ENCODE data around the gene DMXL2.
A peak's percentile ranks its signal among the peaks of the same experiment; 100 is the strongest.
"Not testable (repeated sequence)": the region's sequence is repeated elsewhere in the genome, so short reads cannot be mapped to it uniquely, and the experiment has no call there.

DMXL2 gene

GRCh38 chr15:51622604-51623370 is at the start of gene DMXL2:
TSS of gene DMXL2 (minus strand) at chr15:51622771. CDS start at chr15:51622545, 226 bp downstream.
- DNase-seq: peak; percentile 87

- DNase-seq: no peak
Observed at GRCh38 chr15:51672155-51672687, 49.6 kb upstream of the DMXL2 start.

- DNase-seq: no peak
Observed at GRCh38 chr15:51669381-51669780, 46.8 kb upstream of the DMXL2 start.

GRCh38 chr15:51668446-51668845 is 45.9 kb upstream of the DMXL2 start:
- no peak for DNase-seq

GRCh38 chr15:51667478-51667877 is 44.9 kb upstream of the DMXL2 start:
- no peak for DNase-seq

GRCh38 chr15:51661072-51661471 is 38.5 kb upstream of the DMXL2 start:
- DNase-seq: no peak

- no peak for DNase-seq
Observed at GRCh38 chr15:51658664-51659063, 36.1 kb upstream of the DMXL2 start.

GRCh38 chr15:51655401-51656057 is 33.0 kb upstream of the DMXL2 start:
- not testable (repeated sequence) for DNase-seq

GRCh38 chr15:51652084-51652668 is 29.6 kb upstream of the DMXL2 start:
- DNase-seq: no peak

- peak; percentile 45 for DNase-seq
Observed at GRCh38 chr15:51649659-51650521, 27.3 kb upstream of the DMXL2 start.

- not testable (repeated sequence) for DNase-seq
Observed at GRCh38 chr15:51648643-51649042, 26.1 kb upstream of the DMXL2 start.

- not testable (repeated sequence) for DNase-seq
Observed at GRCh38 chr15:51648101-51648500, 25.5 kb upstream of the DMXL2 start.

- DNase-seq: peak; percentile 31
Observed at GRCh38 chr15:51647128-51647562, 24.6 kb upstream of the DMXL2 start.

GRCh38 chr15:51642696-51643095 is 20.1 kb upstream of the DMXL2 start:
- no peak for DNase-seq

GRCh38 chr15:51641490-51642130 is 19.0 kb upstream of the DMXL2 start:
- DNase-seq: no peak

- no peak for DNase-seq
Observed at GRCh38 chr15:51634591-51635198, 12.1 kb upstream of the DMXL2 start.

GRCh38 chr15:51629612-51630011 is 7.0 kb upstream of the DMXL2 start:
- DNase-seq: no peak

- DNase-seq: no peak
Observed at GRCh38 chr15:51625236-51625635, 2.7 kb upstream of the DMXL2 start.

GRCh38 chr15:51624022-51624421 is 1.5 kb upstream of the DMXL2 start:
- no peak for DNase-seq

GRCh38 chr15:51623386-51623938 is 891 bp upstream of the DMXL2 start:
- DNase-seq: peak; percentile 44

- peak; percentile 41 for DNase-seq
Observed at GRCh38 chr15:51621936-51622603, 501 bp downstream of the DMXL2 start.
